GM13976 (cell line): ENCODE data around the gene RFX6.

Experiments
- DNase-seq: peaks from one replicate; pipeline ENCODE4 v3.0.0; 2012; ENCODE audit warnings: low spot score
- in situ Hi-C: fragments of 300-500 bp; cut with MboI; formaldehyde crosslinking; loops from one replicate; pipeline ENCODE4 v1.12.0; 2022; ENCODE audit warnings: low sequenced_read_pairs, mixed read lengths, inconsistent platforms; ENCODE audit not compliant: unreplicated experiment
- TF ChIP-seq, protein P1 (sequence below): IDR thresholded peaks from 2 replicates; pipeline ENCODE4 v1.5.1; 2012; ENCODE audit warnings: borderline replicate concordance, mild to moderate bottlenecking; ENCODE audit not compliant: insufficient read depth; ENCODE audit errors: extremely low read depth, missing control alignments, control extremely low read depth

The RFX6 gene

DNA sequence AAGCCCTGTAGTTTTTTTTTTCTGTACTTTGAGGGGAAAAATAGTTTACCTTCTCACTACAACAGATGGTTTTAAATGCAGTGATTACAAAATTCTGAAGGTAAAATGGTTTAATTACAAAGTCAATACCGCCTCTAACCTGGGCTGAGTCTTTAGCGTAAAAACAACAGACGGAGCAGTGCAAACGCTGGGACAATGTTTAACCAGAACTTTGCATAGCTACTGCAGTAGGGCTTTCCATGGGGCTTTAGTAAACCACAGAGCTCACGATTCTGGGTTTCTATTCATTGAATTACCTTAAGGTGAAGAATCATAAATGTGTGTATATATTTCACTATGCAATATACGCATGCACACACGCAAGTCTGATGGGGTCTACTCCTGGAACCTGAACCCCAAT, 77.9 kb downstream of the RFX6 start:
- TF ChIP-seq, protein P1, sequence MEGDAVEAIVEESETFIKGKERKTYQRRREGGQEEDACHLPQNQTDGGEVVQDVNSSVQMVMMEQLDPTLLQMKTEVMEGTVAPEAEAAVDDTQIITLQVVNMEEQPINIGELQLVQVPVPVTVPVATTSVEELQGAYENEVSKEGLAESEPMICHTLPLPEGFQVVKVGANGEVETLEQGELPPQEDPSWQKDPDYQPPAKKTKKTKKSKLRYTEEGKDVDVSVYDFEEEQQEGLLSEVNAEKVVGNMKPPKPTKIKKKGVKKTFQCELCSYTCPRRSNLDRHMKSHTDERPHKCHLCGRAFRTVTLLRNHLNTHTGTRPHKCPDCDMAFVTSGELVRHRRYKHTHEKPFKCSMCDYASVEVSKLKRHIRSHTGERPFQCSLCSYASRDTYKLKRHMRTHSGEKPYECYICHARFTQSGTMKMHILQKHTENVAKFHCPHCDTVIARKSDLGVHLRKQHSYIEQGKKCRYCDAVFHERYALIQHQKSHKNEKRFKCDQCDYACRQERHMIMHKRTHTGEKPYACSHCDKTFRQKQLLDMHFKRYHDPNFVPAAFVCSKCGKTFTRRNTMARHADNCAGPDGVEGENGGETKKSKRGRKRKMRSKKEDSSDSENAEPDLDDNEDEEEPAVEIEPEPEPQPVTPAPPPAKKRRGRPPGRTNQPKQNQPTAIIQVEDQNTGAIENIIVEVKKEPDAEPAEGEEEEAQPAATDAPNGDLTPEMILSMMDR = no peak
- no peak for DNase-seq
- in situ Hi-C loops = no loop called here

DNA sequence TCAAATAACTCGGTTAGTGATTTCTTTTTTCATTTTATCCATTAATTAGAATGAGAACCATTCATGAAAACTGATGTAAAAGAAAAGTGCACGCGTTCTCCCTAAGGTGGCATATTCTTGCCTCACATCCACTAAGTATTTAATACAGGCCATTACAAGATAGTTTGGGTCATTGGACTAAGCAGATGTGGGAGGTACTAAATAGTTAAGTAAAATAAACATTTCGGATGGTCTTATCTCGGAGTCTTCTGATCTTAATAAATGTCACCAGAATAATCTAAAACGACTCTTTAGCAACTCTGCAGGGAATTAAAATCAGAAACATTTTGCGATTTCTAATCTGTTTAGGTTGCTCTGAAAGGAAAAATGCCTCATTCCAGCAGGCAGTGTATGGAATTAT, 78.7 kb downstream of the RFX6 start:
- in situ Hi-C loops = no loop called here
- DNase-seq = no peak
- TF ChIP-seq, protein P1 = no peak

DNA sequence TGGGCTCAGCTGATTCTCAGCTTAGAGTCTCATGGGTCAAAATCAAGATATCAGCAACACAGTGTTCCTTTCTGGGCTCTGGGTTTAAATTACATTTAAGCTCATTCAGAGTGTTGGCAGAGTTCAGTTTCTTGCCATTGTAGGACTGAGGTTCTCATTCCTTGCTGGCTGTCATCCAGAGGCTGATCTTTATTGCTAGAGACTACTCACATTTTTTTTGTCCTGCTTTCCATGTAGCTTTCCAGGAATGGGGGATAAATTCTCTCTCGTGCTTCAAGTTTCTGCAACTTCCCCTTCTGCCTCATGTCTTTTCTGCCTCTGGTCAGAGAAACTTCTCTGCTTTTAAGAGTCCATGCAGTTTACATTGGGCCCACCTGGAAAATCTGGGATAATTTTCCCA, 86.9 kb downstream of the RFX6 start:
- no peak for DNase-seq
- TF ChIP-seq, protein P1 = no peak
- in situ Hi-C loops = no loop called here

- TF ChIP-seq, protein P1 = no peak
- no peak for DNase-seq
- in situ Hi-C loops = no loop called here
Observed at GRCh38 chr6:116966675-116967576, 89.9 kb downstream of the RFX6 start.

- in situ Hi-C loops = no loop called here
- TF ChIP-seq, protein P1 = peak; percentile 72
- peak; percentile 45 for DNase-seq
Observed at GRCh38 chr6:116969211-116969863, 92.3 kb downstream of the RFX6 start.

DNA sequence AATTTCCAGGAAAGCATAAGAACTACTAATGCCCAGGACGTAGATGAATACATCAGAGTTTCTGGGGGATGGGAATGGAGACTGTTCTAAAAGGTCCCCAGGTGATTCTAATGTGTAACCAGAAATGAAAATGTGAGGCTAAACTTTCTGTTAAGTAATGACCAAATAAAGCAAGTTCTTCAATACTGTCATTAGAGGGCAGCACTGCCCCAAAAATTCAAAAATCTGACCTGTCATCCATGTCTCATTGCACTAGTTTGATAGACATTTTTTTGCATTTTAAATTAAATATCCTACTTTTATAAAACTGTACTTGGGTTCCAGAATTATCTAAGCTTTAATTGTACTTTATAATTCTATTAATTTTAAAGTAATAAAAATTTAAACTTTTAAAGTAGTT, 94.9 kb downstream of the RFX6 start:
- in situ Hi-C loops = no loop called here

More for the DNA sequence above, 94.9 kb downstream of the RFX6 start:
- TF ChIP-seq, protein P1 = peak; percentile 45
- peak; percentile 22 for DNase-seq
